Measurements from ENCODE around the gene WDR19.

GRCh38 chr4:39279416-39279815, 97.1 kb downstream of the WDR19 start:
- TF ChIP-seq CTCF (IDR thresholded peaks at IDR 0.05): no peak
- TF ChIP-seq POLR2AphosphoS5 (IDR thresholded peaks at IDR 0.05; ENCODE audit: low read depth, low read length): no peak
- no peak for TF ChIP-seq SIN3A (IDR thresholded peaks at IDR 0.05; ENCODE audit: borderline replicate concordance, insufficient read depth, low read depth, low read length)
- TF ChIP-seq REST (IDR thresholded peaks at IDR 0.05; ENCODE audit: insufficient read depth in 1 of 2, low read depth in 2 of 2, low read length in 1 of 2): no peak
- no peak for TF ChIP-seq TCF7L2 (IDR thresholded peaks at IDR 0.05; ENCODE audit: low read depth, low read length)
